Activated CD4-positive, alpha-beta T cell treated with anti-CD3 and anti-CD28 coated beads for 4 hours (primary cell): ENCODE measurements around the gene TPM1.
"Not testable (repeated sequence)": the region's sequence is repeated elsewhere in the genome, so short reads cannot be mapped to it uniquely, and the experiment has no call there.

ENCODE experiments used
- DNase-seq, 2 donors: peaks; one replicate each; pipeline ENCODE4 v3.0.0-alpha.2; 2020

Gene TPM1

GRCh38 chr15:63099581-63099980 lies 57.0 kb downstream of the TPM1 start:
- not testable (repeated sequence) for DNase-seq

GRCh38 chr15:63103416-63103815 lies 60.9 kb downstream of the TPM1 start:
- no peak for DNase-seq

- DNase-seq = no peak
Observed at GRCh38 chr15:63104727-63105126, 62.2 kb downstream of the TPM1 start.

- DNase-seq = not testable (repeated sequence)
Observed at GRCh38 chr15:63105354-63105753, 62.8 kb downstream of the TPM1 start.

GRCh38 chr15:63107895-63108546 lies 65.5 kb downstream of the TPM1 start:
- DNase-seq = no peak

- no peak for DNase-seq
Observed at GRCh38 chr15:63109498-63109897, 67.0 kb downstream of the TPM1 start.

- no peak for DNase-seq
Observed at GRCh38 chr15:63109920-63110319, 67.4 kb downstream of the TPM1 start.

GRCh38 chr15:63110428-63111026 lies 68.0 kb downstream of the TPM1 start:
- no peak for DNase-seq

GRCh38 chr15:63111481-63111880 lies 68.9 kb downstream of the TPM1 start:
- DNase-seq = no peak

- no peak for DNase-seq
Observed at GRCh38 chr15:63112871-63113270, 70.3 kb downstream of the TPM1 start.

GRCh38 chr15:63114465-63114864 lies 71.9 kb downstream of the TPM1 start:
- no peak for DNase-seq
